Embryonic facial prominence (tissue), 1 donor: Measurements from ENCODE around the gene ZBTB7C.

ENCODE experiments used
- DNase-seq: peaks from one replicate; pipeline ENCODE4 v3.0.0-alpha.2; 2016; ENCODE audit errors: extremely low spot score

The ZBTB7C gene

DNA sequence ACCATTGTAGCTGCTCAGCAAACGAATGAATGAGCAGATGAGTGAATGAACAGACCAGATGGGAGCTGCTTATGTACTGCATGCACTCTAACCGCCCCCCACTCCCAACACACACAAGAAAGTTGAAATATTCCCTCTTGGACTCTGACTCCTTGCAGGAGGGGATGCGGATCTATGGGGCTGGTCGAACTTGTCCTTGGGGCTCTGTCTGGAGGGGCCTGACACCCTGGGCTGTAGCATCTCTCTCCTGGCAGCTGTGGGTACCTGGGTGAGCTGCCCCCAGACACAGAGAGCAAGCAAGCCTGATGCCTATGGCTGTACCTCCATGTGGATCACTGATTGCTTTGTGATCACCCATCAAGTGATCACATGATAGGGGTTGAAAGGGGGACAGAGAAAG is 286.4 kb downstream of the ZBTB7C start:
- DNase-seq = no peak

DNA sequence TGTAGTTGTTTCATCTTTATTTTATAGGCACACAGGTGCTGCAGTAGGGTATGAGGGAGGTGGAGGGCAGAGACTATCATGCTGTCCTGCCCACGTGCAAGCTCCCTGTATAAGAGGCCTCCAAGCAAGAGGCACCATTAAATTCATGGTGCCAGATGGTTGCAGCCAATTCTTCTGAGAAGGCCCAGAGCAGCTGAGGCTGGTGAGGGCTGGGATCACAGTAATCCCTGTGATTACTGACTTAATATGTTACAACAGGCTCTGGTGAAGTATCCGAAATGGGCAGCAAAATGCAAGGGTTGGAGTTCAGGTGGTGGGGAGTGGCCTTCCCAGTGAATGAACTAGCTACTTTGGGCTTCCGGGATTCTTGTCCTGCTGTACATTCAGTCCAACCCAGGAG is 286.8 kb downstream of the ZBTB7C start:
- DNase-seq = no peak

DNA sequence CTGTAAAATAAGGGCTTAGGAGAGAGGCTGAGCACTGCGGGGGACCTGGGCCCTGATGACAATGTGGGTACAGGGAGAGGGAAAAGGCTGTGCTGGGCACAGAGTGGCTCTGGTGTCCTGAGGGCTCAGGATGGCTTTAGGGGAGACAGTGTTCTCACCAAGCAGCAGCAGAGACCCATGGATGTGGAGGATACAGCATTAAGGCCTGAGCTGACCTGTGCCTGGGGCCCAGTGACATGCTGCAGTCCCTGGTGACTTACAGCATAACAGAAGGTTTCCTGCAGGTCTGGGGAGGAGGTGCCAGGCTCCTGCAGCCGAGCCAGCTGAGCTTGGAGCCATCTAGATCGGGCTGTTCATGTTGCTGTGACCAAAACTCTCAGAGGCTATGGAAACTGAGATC is 287.4 kb downstream of the ZBTB7C start:
- no peak for DNase-seq

DNA sequence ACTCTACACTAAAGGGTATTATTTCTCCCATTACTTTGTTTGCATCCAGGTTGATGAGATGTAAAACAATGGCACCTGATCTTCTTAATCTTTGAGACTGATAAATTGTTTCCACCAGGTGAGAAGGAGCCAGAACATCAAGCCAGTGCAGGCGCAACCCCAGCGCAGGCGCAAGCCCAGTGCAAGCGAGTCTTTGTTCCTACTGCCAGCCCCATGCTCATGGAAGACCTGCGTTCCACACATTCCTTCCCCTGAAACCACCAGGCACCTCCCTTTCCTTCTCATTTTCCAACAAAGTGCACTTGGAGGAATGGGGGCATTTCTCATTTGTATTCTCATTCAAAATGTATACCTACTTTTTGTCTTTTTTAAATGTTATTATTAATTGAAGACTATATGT is 290.0 kb downstream of the ZBTB7C start:
- no peak for DNase-seq

DNA sequence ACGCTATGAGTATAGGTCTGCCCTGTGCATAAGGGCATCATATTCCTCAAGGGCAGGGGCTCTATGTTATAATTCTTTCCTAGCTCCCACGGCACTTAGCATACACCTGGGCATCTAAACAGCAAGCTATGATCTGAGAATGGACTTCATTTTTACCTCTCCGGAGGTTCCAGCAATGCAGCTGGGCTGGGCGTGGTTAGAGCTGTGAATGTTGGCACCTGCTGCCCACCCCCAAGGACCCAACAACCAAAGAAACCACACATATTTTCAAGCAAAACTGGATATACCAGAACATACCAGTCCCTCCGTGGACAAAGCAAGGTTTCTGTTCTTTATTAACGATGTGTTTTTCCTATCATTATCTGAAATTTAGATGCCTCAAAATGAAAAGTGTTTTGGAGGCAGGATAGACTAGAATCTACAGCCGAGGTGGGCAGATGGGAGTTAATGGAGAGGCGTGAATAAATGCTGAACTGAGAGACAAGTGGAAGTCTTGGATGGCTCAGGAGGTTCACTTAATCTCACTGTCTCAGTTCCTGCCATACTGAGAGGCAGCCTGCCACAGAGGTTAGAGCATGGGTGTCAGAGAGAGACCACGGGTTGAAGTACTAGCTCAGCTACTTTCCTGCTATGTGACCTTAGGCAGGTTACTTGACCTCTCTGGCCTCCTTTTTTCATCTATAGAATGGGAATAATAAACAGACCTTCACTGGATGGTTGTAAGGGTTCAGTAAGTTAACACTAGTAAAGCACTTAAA is 292.1 kb downstream of the ZBTB7C start:
- no peak for DNase-seq

DNA sequence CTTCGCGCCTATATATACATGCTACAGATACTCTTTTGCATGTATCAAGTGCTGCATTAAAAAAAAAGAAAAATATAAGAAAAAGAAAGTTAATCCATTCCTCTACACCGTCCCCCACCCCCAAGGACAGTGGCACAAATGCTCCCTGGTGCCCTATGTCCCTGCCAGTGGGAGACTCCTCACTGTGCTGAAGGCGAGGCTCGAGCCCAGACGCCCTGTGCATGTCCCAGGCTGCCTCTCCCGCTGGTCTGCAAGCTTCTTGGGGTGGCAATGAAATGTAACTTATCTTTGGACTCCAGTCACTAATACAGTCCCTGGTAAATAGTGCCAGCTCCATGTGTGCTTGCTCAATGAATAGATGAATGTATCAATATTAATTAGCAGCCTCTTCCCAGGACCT is 293.2 kb downstream of the ZBTB7C start:
- DNase-seq = no peak

DNA sequence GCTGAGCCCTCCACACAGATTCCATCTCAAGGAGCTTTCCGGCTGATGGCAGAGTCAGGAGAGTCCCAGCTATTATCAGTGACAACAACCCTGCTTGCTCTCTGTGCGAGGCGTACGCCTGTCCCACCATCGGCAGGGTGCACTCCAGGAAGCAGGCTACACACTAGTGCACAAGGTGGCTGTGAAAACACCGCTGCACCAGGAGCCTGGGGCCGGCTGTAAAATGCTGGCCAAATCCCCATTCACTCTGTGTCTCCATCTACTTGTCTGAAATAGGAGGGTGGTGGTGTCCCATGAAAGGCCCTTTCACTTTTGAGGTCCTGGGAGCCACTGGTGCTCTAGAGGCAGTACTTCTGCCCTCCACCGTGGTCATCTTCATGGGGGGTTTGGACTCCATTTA is 295.5 kb downstream of the ZBTB7C start:
- no peak for DNase-seq

DNA sequence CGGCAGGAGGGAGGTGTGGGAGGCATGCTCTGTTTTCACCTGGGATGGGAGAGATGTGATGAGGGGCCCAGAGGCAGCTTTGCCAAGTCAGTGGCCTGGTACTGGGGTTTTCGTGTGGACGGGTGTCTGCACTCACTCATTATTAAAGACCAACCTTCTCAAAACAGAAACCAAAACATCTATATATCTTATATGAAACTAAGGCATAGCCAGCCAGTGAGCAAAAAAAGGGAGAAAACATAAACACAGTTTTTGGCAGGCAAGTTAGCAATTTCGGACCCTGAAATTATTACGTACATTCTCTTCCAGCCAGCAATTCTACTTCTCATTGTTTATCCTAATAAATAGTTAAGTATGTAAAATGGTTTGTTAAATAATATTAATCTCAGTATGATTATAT is 297.6 kb downstream of the ZBTB7C start:
- DNase-seq = no peak

DNA sequence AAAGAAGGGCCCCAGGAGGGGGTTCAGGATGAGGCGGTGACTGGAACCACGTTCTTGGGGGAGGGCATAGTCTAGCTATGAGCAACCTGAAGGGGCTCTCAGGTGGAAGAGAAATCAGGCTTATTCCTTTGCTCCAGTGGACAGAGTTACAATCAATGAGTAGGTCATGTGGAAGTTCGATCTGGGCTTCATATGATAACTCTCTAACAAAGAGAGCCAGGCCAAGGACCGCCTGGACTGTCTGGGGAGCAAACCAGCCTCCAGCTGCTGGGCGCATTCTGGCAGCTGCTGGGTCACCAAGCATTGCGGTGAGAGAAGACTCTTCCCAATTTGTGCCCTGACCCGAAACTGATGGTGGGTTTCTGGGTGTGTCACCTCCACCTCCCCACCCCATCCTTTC is 298.4 kb downstream of the ZBTB7C start:
- no peak for DNase-seq

DNA sequence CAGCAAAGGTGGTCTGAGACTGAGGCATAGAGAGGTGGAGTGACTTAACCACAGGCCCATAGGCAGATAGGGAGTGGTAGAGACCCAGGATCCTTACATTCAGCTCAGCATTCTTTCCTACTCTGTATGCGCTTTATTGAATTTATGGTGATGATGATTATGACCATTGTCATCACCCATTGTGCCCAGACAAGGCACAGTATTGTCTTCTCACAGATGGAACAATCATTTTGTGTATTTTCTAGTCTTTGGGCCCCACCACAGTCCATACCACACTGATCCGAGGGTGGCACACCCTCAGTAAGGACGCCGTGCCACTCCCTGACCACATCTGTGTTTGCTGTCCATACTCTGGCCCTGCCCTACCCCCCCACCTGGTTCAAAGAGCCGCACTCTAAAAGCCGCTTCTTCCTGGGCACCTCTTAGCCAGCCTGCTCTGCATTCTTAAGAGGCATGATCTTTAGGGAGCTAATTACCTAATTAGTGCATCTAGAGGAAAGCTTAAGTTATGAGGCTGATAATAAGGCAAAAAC is 299.2 kb downstream of the ZBTB7C start:
- DNase-seq = no peak

DNA sequence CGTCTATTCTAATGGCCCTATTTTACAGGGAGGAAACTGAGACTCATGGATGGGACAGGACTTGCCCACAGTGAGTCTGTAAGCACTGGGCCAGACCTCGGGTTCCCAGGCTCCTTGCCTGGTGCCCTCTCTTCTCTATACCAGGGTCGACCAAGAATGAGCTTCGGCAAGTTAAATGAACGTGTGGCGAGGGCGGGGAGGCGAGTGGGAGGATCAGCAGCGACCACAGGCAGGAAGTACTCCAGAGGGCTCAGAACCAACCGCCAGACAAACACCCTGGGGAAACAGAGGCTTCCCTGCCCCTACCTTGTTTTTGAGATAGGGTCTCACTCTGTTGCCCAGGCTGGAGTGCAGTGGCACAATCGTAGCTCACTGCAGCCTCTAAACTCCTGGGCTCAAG is 301.0 kb downstream of the ZBTB7C start:
- DNase-seq = no peak

DNA sequence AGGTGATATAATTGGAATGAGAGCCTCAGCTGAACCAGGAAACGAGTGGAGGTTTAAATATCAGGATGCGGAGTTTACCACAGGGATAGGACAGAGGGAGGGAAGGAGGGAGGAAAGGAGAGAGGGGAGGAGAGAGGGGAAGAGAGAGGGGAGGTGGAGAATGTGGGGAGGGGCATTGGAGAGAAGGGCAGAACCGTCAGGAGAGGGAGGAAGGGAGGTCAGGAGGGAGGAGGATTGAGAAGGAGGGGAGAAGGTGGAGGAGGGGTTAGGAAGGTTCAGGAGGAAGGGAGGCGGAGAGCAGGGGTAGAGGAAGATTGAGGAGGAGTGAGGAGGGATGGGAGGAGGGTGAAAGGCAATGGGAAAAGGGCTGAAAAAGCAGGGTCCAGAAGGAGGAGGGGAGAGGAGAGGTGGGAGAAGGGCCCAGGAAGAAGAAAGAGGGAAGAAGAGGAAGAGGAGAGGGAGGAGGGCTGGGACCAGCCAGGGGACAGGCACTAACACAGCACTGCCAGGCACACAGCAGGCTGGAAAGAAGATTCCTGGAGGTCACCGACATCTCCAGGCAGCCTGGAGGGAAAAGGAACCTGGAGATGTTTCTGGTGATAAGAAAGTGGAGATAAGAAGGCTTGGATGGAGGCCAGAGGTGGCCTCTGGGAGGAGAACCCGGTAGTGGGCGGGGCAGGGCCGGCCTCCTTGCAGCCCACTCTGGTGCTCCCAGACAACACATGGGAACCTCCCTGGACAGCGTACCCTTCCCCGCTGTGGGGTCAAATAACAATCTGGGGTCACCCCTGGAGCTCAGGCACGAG is 302.0 kb downstream of the ZBTB7C start:
- peak; percentile 27 for DNase-seq

DNA sequence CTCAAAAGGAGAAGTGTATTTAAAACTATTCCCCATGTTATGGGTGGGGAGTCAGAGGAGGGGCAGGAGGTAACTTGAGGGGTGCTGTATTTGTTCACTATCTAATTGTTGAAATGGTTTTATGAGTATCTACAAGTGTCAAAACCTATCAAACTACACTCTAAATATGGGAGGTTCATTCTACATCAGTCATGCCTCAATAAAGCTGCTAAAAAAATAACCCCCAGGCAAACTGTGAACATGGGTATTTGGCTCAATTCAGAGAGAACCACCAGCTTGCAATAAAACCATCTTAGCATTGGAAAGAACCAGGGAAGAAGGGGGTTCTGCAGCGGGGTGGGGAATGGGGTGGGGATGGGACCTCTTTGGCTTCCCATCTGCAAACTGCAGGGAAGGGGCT is 302.7 kb downstream of the ZBTB7C start:
- no peak for DNase-seq

DNA sequence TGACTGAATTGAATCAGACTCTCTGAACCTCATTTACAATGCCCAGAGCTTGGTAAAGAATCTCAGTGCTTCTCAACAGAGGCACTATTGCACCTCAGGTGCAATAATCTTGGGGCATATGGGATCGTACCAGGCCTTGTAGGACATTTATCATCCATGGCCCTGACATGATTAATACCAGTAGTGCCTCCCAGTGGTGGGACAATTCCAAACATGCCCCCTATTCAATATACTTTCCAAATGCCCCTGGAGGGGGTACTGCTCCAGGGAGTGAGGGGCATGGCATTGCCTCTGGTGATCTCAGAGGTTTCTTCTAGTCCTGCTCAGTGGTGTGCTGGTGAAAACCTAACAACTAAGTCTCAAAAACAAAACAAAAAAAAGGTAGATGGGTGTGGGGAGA is 303.9 kb downstream of the ZBTB7C start:
- no peak for DNase-seq

DNA sequence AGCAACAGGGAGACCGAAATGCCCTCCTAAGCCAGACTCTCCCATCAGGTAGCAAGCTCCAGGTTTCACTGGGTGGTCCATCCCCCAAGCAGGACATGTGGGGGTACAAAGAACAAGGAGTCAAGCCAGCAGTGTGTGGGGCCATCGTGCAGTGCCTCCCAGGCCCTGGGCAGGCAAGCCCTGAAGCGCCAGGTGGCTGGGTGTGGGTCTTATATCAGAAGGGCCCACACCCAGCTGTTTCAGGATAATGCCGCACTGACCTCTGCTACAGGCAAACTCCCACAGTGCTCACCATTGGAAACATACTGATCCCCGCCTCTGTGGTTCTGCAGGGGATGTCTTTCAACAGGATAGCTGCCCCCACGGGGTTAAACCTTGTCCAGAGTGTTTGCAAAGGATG is 304.5 kb downstream of the ZBTB7C start:
- no peak for DNase-seq

DNA sequence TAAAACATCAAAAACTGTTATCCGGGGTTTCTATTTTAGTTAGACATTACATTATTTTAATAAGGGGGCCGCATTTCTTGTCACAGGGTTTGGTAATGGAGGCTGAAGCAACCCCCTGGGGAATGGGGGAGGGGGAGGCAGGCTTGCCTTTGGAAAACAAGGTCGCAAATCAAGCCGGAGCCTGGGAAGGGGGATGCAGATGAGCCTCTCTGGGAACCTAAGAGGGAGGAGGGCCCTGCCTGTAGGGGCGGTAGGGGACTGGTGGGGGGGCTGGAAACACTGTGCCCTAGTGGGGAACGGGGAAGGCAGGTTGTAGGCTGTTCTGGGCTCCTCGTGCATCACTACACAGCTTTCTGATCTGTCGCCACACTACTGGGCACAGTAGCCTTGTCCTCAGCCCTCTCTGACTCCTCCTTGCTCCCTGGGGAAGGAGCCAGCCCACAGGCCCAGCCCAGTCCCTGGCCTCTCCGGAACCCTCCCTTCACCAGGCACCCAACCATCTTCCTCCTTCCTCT is 308.5 kb downstream of the ZBTB7C start:
- DNase-seq = no peak

DNA sequence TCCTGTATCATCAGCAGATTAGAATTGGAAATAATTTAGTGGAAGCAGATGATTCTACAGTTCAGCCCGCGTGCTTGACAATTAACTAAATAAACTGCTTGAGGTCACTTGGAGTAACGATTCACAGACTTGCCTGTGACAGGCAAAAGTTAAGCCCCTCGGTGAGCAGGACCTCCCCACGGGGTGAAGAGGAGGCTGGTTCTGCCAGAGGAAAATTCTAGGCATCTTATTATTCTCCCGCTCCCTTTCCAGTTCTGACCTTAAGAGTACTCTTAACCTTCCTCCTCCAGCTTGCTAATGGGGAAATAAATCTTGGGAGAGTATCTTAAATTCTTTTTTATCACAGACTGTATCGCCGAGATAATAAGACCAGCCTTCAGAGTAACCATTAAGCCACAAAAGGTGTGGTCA is 309.0 kb downstream of the ZBTB7C start:
- DNase-seq = no peak

DNA sequence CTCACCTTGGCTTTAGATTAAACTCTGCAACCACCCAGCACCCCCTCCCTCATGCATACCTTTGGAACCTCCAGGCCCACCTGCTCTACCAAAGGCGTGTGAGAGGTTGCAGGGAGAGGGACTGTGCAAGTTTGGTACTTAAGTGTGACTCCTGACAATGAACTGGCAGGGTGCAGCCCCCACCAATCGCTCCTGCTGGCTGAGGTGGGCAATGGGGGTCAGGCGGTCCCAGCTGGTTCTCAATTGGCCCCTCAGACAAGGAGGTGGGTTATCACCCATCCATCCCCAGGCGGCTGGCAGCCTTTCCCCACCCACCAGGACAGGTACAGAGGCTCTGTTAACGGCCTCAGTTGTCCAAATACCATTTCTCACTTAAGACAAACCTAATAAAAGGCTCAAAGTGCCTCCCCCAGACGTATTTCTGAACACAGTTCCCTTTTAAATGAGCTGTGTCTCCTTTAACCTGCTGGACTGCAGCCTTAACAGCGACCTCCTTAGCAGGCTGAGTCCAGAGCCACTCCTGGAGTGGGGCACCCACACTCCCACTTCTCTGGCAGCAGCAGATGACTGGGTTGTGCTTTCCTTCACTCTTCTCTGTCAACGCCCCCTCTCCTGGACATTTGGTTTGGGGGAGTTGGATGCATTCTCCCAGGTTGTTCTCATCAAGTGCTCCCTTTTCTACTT is 309.6 kb downstream of the ZBTB7C start:
- no peak for DNase-seq

DNA sequence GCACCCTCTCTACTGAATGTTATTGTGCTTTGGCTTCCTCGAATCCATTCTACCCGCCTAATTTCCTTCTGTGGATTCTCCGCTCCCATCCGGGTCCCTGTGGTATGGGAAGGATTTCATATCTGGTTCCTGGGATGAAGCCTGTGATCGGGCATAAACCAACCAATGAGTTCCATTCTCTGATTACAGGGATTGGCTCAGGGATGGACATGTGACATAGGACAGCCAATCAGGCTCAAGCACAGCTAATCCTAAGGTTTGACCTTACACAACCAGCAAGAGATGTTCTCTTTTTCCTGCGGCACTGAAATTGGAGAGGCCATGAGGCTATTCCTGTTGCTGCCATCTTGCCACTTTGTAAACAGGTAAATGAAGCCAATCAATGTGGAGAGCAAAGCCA is 310.6 kb downstream of the ZBTB7C start:
- no peak for DNase-seq

DNA sequence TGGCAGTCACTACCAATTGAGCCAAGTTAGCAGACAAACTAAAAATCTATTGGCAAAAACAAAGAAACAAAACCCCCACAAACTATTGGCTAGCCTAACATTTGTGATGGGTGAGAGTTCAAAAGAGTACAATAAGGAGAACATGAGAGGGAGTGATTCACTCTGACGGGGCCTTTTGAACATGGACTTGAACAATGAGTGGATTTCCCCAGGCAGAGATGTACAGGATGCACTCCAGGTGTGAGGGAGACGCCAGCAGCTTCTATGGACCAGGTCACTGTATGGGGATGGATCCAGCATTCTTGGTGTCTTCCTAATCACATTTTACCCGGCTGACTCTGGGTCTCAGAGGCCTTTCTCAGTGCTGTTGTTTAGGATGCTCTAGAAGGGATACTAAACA is 311.2 kb downstream of the ZBTB7C start:
- DNase-seq = no peak

DNA sequence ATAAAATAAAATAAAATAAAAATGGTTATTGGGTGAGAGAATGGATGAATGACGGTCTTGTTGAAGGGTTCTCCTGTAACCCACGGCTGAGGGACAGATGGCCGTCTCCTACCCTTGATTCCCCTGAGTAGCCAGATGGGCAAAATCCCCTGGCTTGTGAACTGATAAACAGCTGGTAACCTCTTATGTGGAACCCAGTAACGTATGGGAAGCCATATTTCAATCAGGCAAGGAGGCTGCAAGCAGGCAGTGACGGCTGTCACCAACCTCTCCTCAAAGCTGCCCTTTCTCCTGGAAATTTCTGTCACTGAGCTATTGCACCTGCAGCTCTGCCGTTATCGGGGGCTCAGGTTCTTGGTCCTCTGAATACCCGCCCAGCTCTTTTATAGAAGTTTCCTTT is 313.5 kb downstream of the ZBTB7C start:
- no peak for DNase-seq

DNA sequence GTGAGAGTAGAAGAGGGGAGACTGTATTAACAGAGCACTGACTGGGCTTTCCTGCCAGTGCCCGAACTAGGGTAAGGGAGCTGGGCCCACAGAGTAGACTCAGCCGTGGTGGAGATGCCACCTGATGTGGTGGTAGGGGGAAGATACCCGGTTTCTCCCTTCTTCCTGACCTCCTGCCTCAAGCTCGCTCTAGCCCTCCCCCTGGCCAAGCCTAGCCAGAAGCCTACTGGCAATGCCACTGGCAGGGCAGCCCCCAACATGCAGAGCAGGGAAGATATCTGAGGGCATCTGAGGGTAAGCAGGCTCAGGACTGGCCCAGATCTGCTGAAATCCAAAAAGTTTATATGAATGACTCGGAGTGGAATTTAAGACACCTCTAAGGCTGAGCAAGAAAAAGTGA is 316.1 kb downstream of the ZBTB7C start:
- no peak for DNase-seq
